Measurements from ENCODE around the gene FBL. TPM values are rescaled to one million over a fixed set of nuclear protein-coding genes. Genes with fewer than 3 reads are reported as not detected.

FBL gene
- total and polyA plus RNA-seq, 10 of the 15 experiments (the other 5 are each of a cell fraction or from before 2014, with no cell fraction given) = 156 to 1,083 (median 478) TPM

- TF ChIP-seq NKRF (conservative IDR thresholded peaks at IDR 0.05) (peak; percentile 28; the same call in 1 of the 2 replicates), SIN3A (IDR thresholded peaks at IDR 0.05; ENCODE audit: low read depth, low read length) (no peak), HCFC1 (IDR thresholded peaks at IDR 0.05; ENCODE audit: low read length) (no peak), FOXK2 (IDR thresholded peaks at IDR 0.05) (no peak), MTA2 (IDR thresholded peaks at IDR 0.05; ENCODE audit: low read depth) (no peak), NFYA (IDR thresholded peaks at IDR 0.05; ENCODE audit: borderline replicate concordance, low read depth, low read length) (no peak), PKNOX1 (IDR thresholded peaks at IDR 0.05) (no peak), CREM (IDR thresholded peaks at IDR 0.05; ENCODE audit: low read depth) (no peak), IKZF1 (conservative IDR thresholded peaks at IDR 0.05) (peak; percentile 96), BCLAF1 (IDR thresholded peaks at IDR 0.05) (0 out of 2 replicates have a peak, but pooled peaks have one; percentile 30)
These were observed 11.8 kb downstream of the FBL start (continued) for GRCh38 chr19:39834287-39834841.

Data from GM12878 (cell line).